ENCODE data around the gene NKD2. TPM values are rescaled to one million over a fixed set of nuclear protein-coding genes. Genes with fewer than 3 reads are reported as not detected.

NKD2 gene
- total and polyA plus RNA-seq, 2 experiments from 2014 or later, result 9.0 to 11.9 TPM

DNA sequence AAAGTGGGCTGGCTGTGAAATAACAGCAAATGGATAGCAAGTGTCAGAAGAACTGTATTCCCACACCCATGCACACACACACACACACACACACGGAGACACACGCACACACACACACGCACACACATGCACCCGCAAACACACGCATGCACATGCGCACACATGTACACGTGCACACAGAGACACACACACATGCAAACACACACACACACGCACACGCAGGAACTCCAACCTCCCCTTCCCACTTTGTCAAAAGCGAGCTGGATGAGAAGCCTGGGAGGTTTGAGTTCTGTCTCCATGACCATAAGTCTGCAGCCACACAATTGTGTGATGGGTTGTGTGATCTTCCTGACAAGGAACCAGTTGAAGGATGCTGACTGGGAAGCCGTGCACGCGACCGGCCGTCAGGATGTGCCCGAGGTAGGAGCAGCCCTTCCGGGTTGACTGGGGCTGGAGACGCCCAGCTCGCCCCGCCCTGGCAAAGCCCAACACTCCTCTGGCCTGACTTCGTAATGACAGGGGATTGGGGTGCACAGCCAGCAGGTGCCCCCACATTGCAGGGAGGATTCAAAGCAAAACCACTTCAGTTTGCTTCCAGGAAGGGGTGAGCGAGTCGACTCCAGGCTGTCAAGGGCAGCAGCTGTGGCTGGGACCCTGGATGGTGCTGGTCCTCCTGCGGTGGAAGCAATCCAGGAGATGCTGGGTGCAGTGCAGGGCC lies 29.3 kb upstream of the NKD2 start:
- TF ChIP-seq, protein P1, sequence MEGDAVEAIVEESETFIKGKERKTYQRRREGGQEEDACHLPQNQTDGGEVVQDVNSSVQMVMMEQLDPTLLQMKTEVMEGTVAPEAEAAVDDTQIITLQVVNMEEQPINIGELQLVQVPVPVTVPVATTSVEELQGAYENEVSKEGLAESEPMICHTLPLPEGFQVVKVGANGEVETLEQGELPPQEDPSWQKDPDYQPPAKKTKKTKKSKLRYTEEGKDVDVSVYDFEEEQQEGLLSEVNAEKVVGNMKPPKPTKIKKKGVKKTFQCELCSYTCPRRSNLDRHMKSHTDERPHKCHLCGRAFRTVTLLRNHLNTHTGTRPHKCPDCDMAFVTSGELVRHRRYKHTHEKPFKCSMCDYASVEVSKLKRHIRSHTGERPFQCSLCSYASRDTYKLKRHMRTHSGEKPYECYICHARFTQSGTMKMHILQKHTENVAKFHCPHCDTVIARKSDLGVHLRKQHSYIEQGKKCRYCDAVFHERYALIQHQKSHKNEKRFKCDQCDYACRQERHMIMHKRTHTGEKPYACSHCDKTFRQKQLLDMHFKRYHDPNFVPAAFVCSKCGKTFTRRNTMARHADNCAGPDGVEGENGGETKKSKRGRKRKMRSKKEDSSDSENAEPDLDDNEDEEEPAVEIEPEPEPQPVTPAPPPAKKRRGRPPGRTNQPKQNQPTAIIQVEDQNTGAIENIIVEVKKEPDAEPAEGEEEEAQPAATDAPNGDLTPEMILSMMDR (conservative IDR thresholded peaks at IDR 0.05; ENCODE audit: low read depth in 2 of 2), result no peak
- TF ChIP-seq, protein P2, sequence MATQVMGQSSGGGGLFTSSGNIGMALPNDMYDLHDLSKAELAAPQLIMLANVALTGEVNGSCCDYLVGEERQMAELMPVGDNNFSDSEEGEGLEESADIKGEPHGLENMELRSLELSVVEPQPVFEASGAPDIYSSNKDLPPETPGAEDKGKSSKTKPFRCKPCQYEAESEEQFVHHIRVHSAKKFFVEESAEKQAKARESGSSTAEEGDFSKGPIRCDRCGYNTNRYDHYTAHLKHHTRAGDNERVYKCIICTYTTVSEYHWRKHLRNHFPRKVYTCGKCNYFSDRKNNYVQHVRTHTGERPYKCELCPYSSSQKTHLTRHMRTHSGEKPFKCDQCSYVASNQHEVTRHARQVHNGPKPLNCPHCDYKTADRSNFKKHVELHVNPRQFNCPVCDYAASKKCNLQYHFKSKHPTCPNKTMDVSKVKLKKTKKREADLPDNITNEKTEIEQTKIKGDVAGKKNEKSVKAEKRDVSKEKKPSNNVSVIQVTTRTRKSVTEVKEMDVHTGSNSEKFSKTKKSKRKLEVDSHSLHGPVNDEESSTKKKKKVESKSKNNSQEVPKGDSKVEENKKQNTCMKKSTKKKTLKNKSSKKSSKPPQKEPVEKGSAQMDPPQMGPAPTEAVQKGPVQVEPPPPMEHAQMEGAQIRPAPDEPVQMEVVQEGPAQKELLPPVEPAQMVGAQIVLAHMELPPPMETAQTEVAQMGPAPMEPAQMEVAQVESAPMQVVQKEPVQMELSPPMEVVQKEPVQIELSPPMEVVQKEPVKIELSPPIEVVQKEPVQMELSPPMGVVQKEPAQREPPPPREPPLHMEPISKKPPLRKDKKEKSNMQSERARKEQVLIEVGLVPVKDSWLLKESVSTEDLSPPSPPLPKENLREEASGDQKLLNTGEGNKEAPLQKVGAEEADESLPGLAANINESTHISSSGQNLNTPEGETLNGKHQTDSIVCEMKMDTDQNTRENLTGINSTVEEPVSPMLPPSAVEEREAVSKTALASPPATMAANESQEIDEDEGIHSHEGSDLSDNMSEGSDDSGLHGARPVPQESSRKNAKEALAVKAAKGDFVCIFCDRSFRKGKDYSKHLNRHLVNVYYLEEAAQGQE (IDR thresholded peaks at IDR 0.05; ENCODE audit: unreplicated experiment), result no peak
- TF ChIP-seq CREB1 (CRISPR knock-in tag; IDR thresholded peaks at IDR 0.05; ENCODE audit: low read depth), result no peak
- TF ChIP-seq, protein P3, sequence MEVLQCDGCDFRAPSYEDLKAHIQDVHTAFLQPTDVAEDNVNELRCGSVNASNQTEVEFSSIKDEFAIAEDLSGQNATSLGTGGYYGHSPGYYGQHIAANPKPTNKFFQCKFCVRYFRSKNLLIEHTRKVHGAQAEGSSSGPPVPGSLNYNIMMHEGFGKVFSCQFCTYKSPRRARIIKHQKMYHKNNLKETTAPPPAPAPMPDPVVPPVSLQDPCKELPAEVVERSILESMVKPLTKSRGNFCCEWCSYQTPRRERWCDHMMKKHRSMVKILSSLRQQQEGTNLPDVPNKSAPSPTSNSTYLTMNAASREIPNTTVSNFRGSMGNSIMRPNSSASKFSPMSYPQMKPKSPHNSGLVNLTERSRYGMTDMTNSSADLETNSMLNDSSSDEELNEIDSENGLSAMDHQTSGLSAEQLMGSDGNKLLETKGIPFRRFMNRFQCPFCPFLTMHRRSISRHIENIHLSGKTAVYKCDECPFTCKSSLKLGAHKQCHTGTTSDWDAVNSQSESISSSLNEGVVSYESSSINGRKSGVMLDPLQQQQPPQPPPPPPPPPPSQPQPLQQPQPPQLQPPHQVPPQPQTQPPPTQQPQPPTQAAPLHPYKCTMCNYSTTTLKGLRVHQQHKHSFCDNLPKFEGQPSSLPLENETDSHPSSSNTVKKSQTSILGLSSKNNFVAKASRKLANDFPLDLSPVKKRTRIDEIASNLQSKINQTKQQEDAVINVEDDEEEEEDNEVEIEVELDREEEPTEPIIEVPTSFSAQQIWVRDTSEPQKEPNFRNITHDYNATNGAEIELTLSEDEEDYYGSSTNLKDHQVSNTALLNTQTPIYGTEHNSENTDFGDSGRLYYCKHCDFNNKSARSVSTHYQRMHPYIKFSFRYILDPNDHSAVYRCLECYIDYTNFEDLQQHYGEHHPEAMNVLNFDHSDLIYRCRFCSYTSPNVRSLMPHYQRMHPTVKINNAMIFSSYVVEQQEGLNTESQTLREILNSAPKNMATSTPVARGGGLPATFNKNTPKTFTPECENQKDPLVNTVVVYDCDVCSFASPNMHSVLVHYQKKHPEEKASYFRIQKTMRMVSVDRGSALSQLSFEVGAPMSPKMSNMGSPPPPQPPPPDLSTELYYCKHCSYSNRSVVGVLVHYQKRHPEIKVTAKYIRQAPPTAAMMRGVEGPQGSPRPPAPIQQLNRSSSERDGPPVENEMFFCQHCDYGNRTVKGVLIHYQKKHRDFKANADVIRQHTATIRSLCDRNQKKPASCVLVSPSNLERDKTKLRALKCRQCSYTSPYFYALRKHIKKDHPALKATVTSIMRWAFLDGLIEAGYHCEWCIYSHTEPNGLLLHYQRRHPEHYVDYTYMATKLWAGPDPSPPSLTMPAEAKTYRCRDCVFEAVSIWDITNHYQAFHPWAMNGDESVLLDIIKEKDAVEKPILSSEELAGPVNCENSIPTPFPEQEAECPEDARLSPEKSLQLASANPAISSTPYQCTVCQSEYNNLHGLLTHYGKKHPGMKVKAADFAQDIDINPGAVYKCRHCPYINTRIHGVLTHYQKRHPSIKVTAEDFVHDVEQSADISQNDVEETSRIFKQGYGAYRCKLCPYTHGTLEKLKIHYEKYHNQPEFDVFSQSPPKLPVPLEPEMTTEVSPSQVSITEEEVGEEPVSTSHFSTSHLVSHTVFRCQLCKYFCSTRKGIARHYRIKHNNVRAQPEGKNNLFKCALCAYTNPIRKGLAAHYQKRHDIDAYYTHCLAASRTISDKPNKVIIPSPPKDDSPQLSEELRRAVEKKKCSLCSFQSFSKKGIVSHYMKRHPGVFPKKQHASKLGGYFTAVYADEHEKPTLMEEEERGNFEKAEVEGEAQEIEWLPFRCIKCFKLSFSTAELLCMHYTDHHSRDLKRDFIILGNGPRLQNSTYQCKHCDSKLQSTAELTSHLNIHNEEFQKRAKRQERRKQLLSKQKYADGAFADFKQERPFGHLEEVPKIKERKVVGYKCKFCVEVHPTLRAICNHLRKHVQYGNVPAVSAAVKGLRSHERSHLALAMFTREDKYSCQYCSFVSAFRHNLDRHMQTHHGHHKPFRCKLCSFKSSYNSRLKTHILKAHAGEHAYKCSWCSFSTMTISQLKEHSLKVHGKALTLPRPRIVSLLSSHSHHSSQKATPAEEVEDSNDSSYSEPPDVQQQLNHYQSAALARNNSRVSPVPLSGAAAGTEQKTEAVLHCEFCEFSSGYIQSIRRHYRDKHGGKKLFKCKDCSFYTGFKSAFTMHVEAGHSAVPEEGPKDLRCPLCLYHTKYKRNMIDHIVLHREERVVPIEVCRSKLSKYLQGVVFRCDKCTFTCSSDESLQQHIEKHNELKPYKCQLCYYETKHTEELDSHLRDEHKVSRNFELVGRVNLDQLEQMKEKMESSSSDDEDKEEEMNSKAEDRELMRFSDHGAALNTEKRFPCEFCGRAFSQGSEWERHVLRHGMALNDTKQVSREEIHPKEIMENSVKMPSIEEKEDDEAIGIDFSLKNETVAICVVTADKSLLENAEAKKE (CRISPR knock-in tag; IDR thresholded peaks at IDR 0.05), result no peak
- no peak for TF ChIP-seq ZNF114 (CRISPR knock-in tag; IDR thresholded peaks at IDR 0.05)
- H3K36me3 Mint-ChIP-seq (ENCODE audit: low read depth), result no peaks in the 10 kb centered on the region
- no peak overlapping the region for H3K27ac Mint-ChIP-seq
- no peak overlapping the region for H2AFZ ChIP-seq
- H4K20me1 ChIP-seq (replicated peaks; ENCODE audit: insufficient read depth), result no peaks in the 10 kb centered on the region
- no peaks in the 10 kb centered on the region for H3K4me1 ChIP-seq (ENCODE audit: insufficient read depth)
- H3K4me1 Mint-ChIP-seq, result peaks cover 5% of the 10 kb centered on the region; the same call in 2 of the 3 replicates
- H3K79me2 ChIP-seq (replicated peaks; ENCODE audit: insufficient read depth), result no peaks in the 10 kb centered on the region
- no peak overlapping the region for H3K4me2 ChIP-seq
- H3K9me2 ChIP-seq (ENCODE audit: insufficient read depth), result no peaks in the 10 kb centered on the region
- H3K36me3 ChIP-seq (ENCODE audit: insufficient read depth), result no peaks in the 10 kb centered on the region
- peaks cover 4% of the 10 kb centered on the region; the same call in 2 of the 3 replicates for H3K9me3 Mint-ChIP-seq
- H3K27ac ChIP-seq (ENCODE audit: low read depth), result no peak overlapping the region
- peaks cover 15% of the 10 kb centered on the region for H3K27me3 Mint-ChIP-seq (ENCODE audit: insufficient read depth, low read depth, poor library complexity)
- DNase-seq (ENCODE audit: low spot score) (no peak), ATAC-seq (no peak)
- no peak overlapping the region for H3K4me3 ChIP-seq
- no peaks in the 10 kb centered on the region for H3F3A ChIP-seq (replicated peaks; ENCODE audit: low read depth)
- no peaks in the 10 kb centered on the region for H3K27me3 ChIP-seq (ENCODE audit: insufficient read depth)
- H3K4me3 Mint-ChIP-seq, result no peak overlapping the region

Data from GM23338 (cell line).